Neuron (in vitro differentiated cells): ENCODE results near the gene WNT10A.

Experiments
- H2AFZ ChIP-seq: one replicate; pipeline ENCODE4 v1.6.1; 2013; ENCODE audit warnings: low read depth, mild to moderate bottlenecking, inconsistent platforms, low read length, moderate library complexity
- H3K27me3 ChIP-seq: one replicate; pipeline ENCODE4 v1.6.1; 2013; ENCODE audit warnings: low read length; ENCODE audit not compliant: insufficient read depth
- H3K36me3 ChIP-seq: one replicate; pipeline ENCODE4 v1.6.1; 2013; ENCODE audit warnings: low read length; ENCODE audit not compliant: insufficient read depth
- H3K4me1 ChIP-seq: one replicate; pipeline ENCODE4 v1.6.1; 2013; ENCODE audit warnings: low read length; ENCODE audit not compliant: insufficient read depth
- H3K4me3 ChIP-seq: 2 replicates; pipeline ENCODE4 v1.5.1; 2013; ENCODE audit warnings: mild to moderate bottlenecking, low read length, moderate library complexity
- H3K9me3 ChIP-seq: one replicate; pipeline ENCODE4 v1.6.1; 2013; ENCODE audit warnings: low read length

WNT10A gene

GRCh38 chr2:218875692-218876246, 4.9 kb upstream of the WNT10A start:
- Histone ChIP-seq H3K4me1 (peaks cover 18% of the 10 kb centered on the region), H2AFZ (no peak overlapping the region), H3K27me3 (peaks cover 92% of the 10 kb centered on the region), H3K9me3 (no peaks in the 10 kb centered on the region), H3K4me3 (no peak overlapping the region), H3K36me3 (no peaks in the 10 kb centered on the region)

GRCh38 chr2:218876562-218877219, 4.0 kb upstream of the WNT10A start:
- no peaks in the 10 kb centered on the region for H3K36me3 ChIP-seq
- H3K9me3 ChIP-seq = no peaks in the 10 kb centered on the region
- H2AFZ ChIP-seq = no peak overlapping the region

GRCh38 chr2:218877331-218877730, 3.3 kb upstream of the WNT10A start:
- Histone ChIP-seq H3K36me3 (no peaks in the 10 kb centered on the region), H3K4me1 (peaks cover 18% of the 10 kb centered on the region), H3K27me3 (peaks cover 93% of the 10 kb centered on the region), H3K4me3 (no peak overlapping the region), H2AFZ (no peak overlapping the region), H3K9me3 (no peaks in the 10 kb centered on the region)

More at GRCh38 chr2:218876562-218877219, 4.0 kb upstream of the WNT10A start:
- Histone ChIP-seq H3K4me1 (peaks cover 18% of the 10 kb centered on the region), H3K27me3 (peaks cover 93% of the 10 kb centered on the region), H3K4me3 (no peak overlapping the region)

GRCh38 chr2:218877891-218878290, 2.8 kb upstream of the WNT10A start:
- Histone ChIP-seq H3K4me1 (peaks cover 18% of the 10 kb centered on the region), H3K4me3 (no peak overlapping the region), H3K36me3 (no peaks in the 10 kb centered on the region), H2AFZ (no peak overlapping the region), H3K9me3 (no peaks in the 10 kb centered on the region), H3K27me3 (peaks cover 93% of the 10 kb centered on the region)

GRCh38 chr2:218878486-218878885, 2.2 kb upstream of the WNT10A start:
- Histone ChIP-seq H2AFZ (no peak overlapping the region), H3K4me1 (peaks cover 15% of the 10 kb centered on the region), H3K9me3 (no peaks in the 10 kb centered on the region), H3K4me3 (no peak overlapping the region), H3K27me3 (peaks cover 91% of the 10 kb centered on the region), H3K36me3 (no peaks in the 10 kb centered on the region)

GRCh38 chr2:218878926-218879761, 1.5 kb upstream of the WNT10A start:
- Histone ChIP-seq H3K4me3 (no peak overlapping the region), H2AFZ (no peak overlapping the region), H3K9me3 (no peaks in the 10 kb centered on the region), H3K27me3 (peaks cover 88% of the 10 kb centered on the region), H3K4me1 (peaks cover 15% of the 10 kb centered on the region), H3K36me3 (no peaks in the 10 kb centered on the region)

- H2AFZ ChIP-seq = no peak overlapping the region
- no peaks in the 10 kb centered on the region for H3K36me3 ChIP-seq
- H3K9me3 ChIP-seq = no peaks in the 10 kb centered on the region
- peaks cover 15% of the 10 kb centered on the region for H3K4me1 ChIP-seq
- no peak overlapping the region for H3K4me3 ChIP-seq
- peaks cover 87% of the 10 kb centered on the region for H3K27me3 ChIP-seq
Measured at GRCh38 chr2:218879776-218880101, 913 bp upstream of the WNT10A start.

GRCh38 chr2:218880859-218881594, 375 bp downstream of the WNT10A start:
- Histone ChIP-seq H2AFZ (no peak overlapping the region), H3K27me3 (peaks cover 87% of the 10 kb centered on the region), H3K9me3 (no peaks in the 10 kb centered on the region), H3K36me3 (no peaks in the 10 kb centered on the region), H3K4me3 (no peak overlapping the region), H3K4me1 (peaks cover 20% of the 10 kb centered on the region)

- Histone ChIP-seq H3K9me3 (no peaks in the 10 kb centered on the region), H3K27me3 (peaks cover 82% of the 10 kb centered on the region), H3K4me3 (no peak overlapping the region), H3K4me1 (peaks cover 25% of the 10 kb centered on the region), H3K36me3 (no peaks in the 10 kb centered on the region), H2AFZ (no peak overlapping the region)
Measured at GRCh38 chr2:218881744-218882460, 1.2 kb downstream of the WNT10A start.

- Histone ChIP-seq H3K36me3 (no peaks in the 10 kb centered on the region), H3K9me3 (no peaks in the 10 kb centered on the region), H2AFZ (no peak overlapping the region), H3K4me1 (peaks cover 26% of the 10 kb centered on the region), H3K27me3 (peaks cover 77% of the 10 kb centered on the region), H3K4me3 (no peak overlapping the region)
Measured at GRCh38 chr2:218882461-218882816, 1.8 kb downstream of the WNT10A start.

GRCh38 chr2:218882866-218883366, 2.3 kb downstream of the WNT10A start:
- no peak overlapping the region for H2AFZ ChIP-seq
- H3K4me1 ChIP-seq = peaks cover 26% of the 10 kb centered on the region
- no peaks in the 10 kb centered on the region for H3K9me3 ChIP-seq
- peaks cover 78% of the 10 kb centered on the region for H3K27me3 ChIP-seq
- no peak overlapping the region for H3K4me3 ChIP-seq
- no peaks in the 10 kb centered on the region for H3K36me3 ChIP-seq
